Trophoblast cell (in vitro differentiated cells and primary cell): Measurements from ENCODE around the gene CDK10.

ENCODE experiments used
- DNase-seq, 2 donors: peaks; one replicate each; pipeline ENCODE4 v3.0.0-alpha.2; 2016
- H2AFZ ChIP-seq: 2 replicates; pipeline ENCODE4 v1.6.1; 2013; ENCODE audit warnings: low read length, moderate library complexity, mild to moderate bottlenecking; ENCODE audit not compliant: insufficient read depth, poor library complexity
- H2AK5ac ChIP-seq: 2 replicates; pipeline ENCODE4 v1.6.1; 2013; ENCODE audit warnings: mild to moderate bottlenecking, low read length
- H2BK120ac ChIP-seq: 2 replicates; pipeline ENCODE4 v1.6.1; 2013; ENCODE audit warnings: low read length, mild to moderate bottlenecking, moderate library complexity; ENCODE audit not compliant: insufficient read depth, poor library complexity
- H2BK12ac ChIP-seq: 2 replicates; pipeline ENCODE4 v1.6.1; 2013; ENCODE audit warnings: mild to moderate bottlenecking, low read length, moderate library complexity
- H2BK5ac ChIP-seq: 2 replicates; pipeline ENCODE4 v1.6.1; 2013; ENCODE audit warnings: low read length, low read depth, moderate library complexity, mild to moderate bottlenecking; ENCODE audit not compliant: poor library complexity
- H3K14ac ChIP-seq: 2 replicates; pipeline ENCODE4 v1.6.1; 2013; ENCODE audit warnings: mild to moderate bottlenecking, low read length
- H3K18ac ChIP-seq: 2 replicates; pipeline ENCODE4 v1.6.1; 2013; ENCODE audit warnings: mild to moderate bottlenecking, low read length
- H3K23ac ChIP-seq: 2 replicates; pipeline ENCODE4 v1.6.1; 2013; ENCODE audit warnings: low read length
- H3K27ac ChIP-seq: 2 replicates; pipeline ENCODE4 v1.5.1; 2013; ENCODE audit warnings: low read depth, mild to moderate bottlenecking, inconsistent platforms, low read length, moderate library complexity
- H3K27me3 ChIP-seq: 2 replicates; pipeline ENCODE4 v1.6.1; 2013; ENCODE audit warnings: inconsistent platforms, mild to moderate bottlenecking, low read length, moderate library complexity; ENCODE audit not compliant: insufficient read depth
- H3K36me3 ChIP-seq, 2 experiments: 1 replicate in 1 of 2; 2 replicates in 1 of 2; pipeline ENCODE4 v1.6.1; 2013; ENCODE audit warnings: low read length in 2 of 2, mild to moderate bottlenecking in 2 of 2, moderate library complexity in 1 of 2; ENCODE audit not compliant: insufficient read depth in 2 of 2, control insufficient read depth in 1 of 2
- H3K4ac ChIP-seq: 2 replicates; pipeline ENCODE4 v1.6.1; 2013; ENCODE audit warnings: low read depth, mild to moderate bottlenecking, low read length, moderate library complexity
- H3K4me1 ChIP-seq, 2 experiments: 1 replicate in 1 of 2; 2 replicates in 1 of 2; pipeline ENCODE4 v1.6.1; 2013; ENCODE audit warnings: low read length in 2 of 2, mild to moderate bottlenecking in 2 of 2, moderate library complexity in 1 of 2; ENCODE audit not compliant: insufficient read depth in 2 of 2, control insufficient read depth in 1 of 2
- H3K4me2 ChIP-seq: 2 replicates; pipeline ENCODE4 v1.6.1; 2013; ENCODE audit warnings: inconsistent platforms, mild to moderate bottlenecking, low read length, moderate library complexity
- H3K4me3 ChIP-seq: 2 replicates; pipeline ENCODE4 v1.5.1; 2013; ENCODE audit warnings: mild to moderate bottlenecking, low read depth, low read length, inconsistent platforms
- H3K79me1 ChIP-seq: one replicate; pipeline ENCODE4 v1.6.1; 2013; ENCODE audit warnings: low read length
- H3K79me2 ChIP-seq: 2 replicates; pipeline ENCODE4 v1.6.1; 2013; ENCODE audit warnings: low read length, mild to moderate bottlenecking; ENCODE audit not compliant: control insufficient read depth, insufficient read depth, poor library complexity
- H3K9ac ChIP-seq: 2 replicates; pipeline ENCODE4 v1.6.1; 2013; ENCODE audit warnings: mild to moderate bottlenecking, low read length
- H3K9me3 ChIP-seq: 2 replicates; pipeline ENCODE4 v1.6.1; 2013; ENCODE audit warnings: low read depth, mild to moderate bottlenecking, control low read depth, inconsistent platforms, low read length; ENCODE audit not compliant: insufficient read depth
- H4K12ac ChIP-seq: 2 replicates; pipeline ENCODE4 v1.6.1; 2013; ENCODE audit warnings: low read depth, mild to moderate bottlenecking, low read length, moderate library complexity
- H4K8ac ChIP-seq: 2 replicates; pipeline ENCODE4 v1.6.1; 2013; ENCODE audit warnings: low read depth, mild to moderate bottlenecking, low read length, moderate library complexity
- H4K91ac ChIP-seq: one replicate; pipeline ENCODE4 v1.6.1; 2013; ENCODE audit warnings: low read depth, mild to moderate bottlenecking, low read length, moderate library complexity
- WGBS: extraction: QIAGEN DNeasy Blood & Tissue Kit; methylation state at CpG from one replicate; pipeline ENCODE4 v1.1.7; 2013; ENCODE audit warnings: missing lambda C conversion rate; ENCODE audit not compliant: insufficient read length, insufficient coverage; ENCODE audit errors: extremely low coverage; 5-methylcytosine and 5-hydroxymethylcytosine counted together

The CDK10 gene

GRCh38 chr16:89717688-89718505 is 31.4 kb downstream of the CDK10 start:
- Histone ChIP-seq H3K36me3 (peaks cover 4 to 6% of the 10 kb centered on the region in 2 experiments), H3K18ac (no peak overlapping the region), H3K4me1 (peaks cover 8 to 11% of the 10 kb centered on the region in 2 experiments), H4K91ac (no peak overlapping the region), H2BK5ac (no peak overlapping the region), H2BK12ac (no peak overlapping the region), H3K23ac (no peak overlapping the region), H3K27ac (no peak overlapping the region), H3K79me2 (peaks cover 9% of the 10 kb centered on the region), H3K9ac (no peak overlapping the region), H4K8ac (no peak overlapping the region), H2AK5ac (no peak overlapping the region), H2AFZ (no peak overlapping the region), H3K4ac (no peak overlapping the region), H3K9me3 (peaks cover 4% of the 10 kb centered on the region), H4K12ac (no peak overlapping the region), H3K79me1 (peaks cover 14% of the 10 kb centered on the region), H3K4me3 (no peak overlapping the region), H3K4me2 (no peak overlapping the region), H3K14ac (no peak overlapping the region), H3K27me3 (no peaks in the 10 kb centered on the region), H2BK120ac (no peak overlapping the region)
- WGBS: no CpG with 5 or more reads among the region's 24 CpGs
- DNase-seq: no peak

- peaks cover 21 to 23% of the 10 kb centered on the region in 2 experiments for H3K36me3 ChIP-seq
- peaks cover 14% of the 10 kb centered on the region for H3K79me1 ChIP-seq
- H3K4ac ChIP-seq: no peak overlapping the region
- peak overlapping the region; percentile 74 for H3K4me2 ChIP-seq
- peak overlapping the region; percentile 90 for H3K9ac ChIP-seq
- peak overlapping the region; percentile 83 for H3K27ac ChIP-seq
- H4K91ac ChIP-seq: peak overlapping the region; percentile 85
- H4K12ac ChIP-seq: peak overlapping the region; percentile 57
- peak overlapping the region; percentile 93 for H3K14ac ChIP-seq
- peaks cover 5% of the 10 kb centered on the region for H3K9me3 ChIP-seq
- H4K8ac ChIP-seq: peak overlapping the region; percentile 99
- peak overlapping the region; percentile 95 for H3K4me3 ChIP-seq
- peak overlapping the region; percentile 85 for H2AFZ ChIP-seq
- no CpG with 5 or more reads among the region's 29 CpGs for WGBS
- H3K23ac ChIP-seq: no peak overlapping the region
- H3K79me2 ChIP-seq: peaks cover 9% of the 10 kb centered on the region
- peak overlapping the region; percentile 79 for H2BK5ac ChIP-seq
- H3K27me3 ChIP-seq: no peaks in the 10 kb centered on the region
- H3K18ac ChIP-seq: peak overlapping the region; percentile 94
- DNase-seq: no peak
- peak overlapping the region; percentile 83 for H2BK120ac ChIP-seq
- no peak overlapping the region for H2AK5ac ChIP-seq
- no peak overlapping the region for H2BK12ac ChIP-seq
- H3K4me1 ChIP-seq: peaks cover 8 to 13% of the 10 kb centered on the region in 2 experiments
These were observed 34.0 kb downstream of the CDK10 start for GRCh38 chr16:89720551-89720812.

- H3K18ac ChIP-seq: peak within 1 kb of the TSS; percentile 94
- peak within 1 kb of the TSS; percentile 83 for H2BK120ac ChIP-seq
- peak within 1 kb of the TSS; percentile 95 for H3K4me3 ChIP-seq
- H3K4ac ChIP-seq: peak within 1 kb of the TSS; percentile 84
- peak within 1 kb of the TSS; percentile 83 for H3K27ac ChIP-seq
- H3K23ac ChIP-seq: no peak within 1 kb of the TSS
- peak within 1 kb of the TSS; percentile 99 for H4K8ac ChIP-seq
- peak within 1 kb of the TSS; percentile 79 for H2BK5ac ChIP-seq
- WGBS: no CpG with 5 or more reads among the region's 103 CpGs
- no peaks in the 10 kb centered on the region for H3K27me3 ChIP-seq
- H3K79me1 ChIP-seq: peaks cover 14% of the 10 kb centered on the region
- H4K12ac ChIP-seq: peak within 1 kb of the TSS; percentile 95
- peak within 1 kb of the TSS; percentile 85 for H4K91ac ChIP-seq
- H2BK12ac ChIP-seq: no peak within 1 kb of the TSS
- H3K4me2 ChIP-seq: peak within 1 kb of the TSS; percentile 93
- peak within 1 kb of the TSS; percentile 90 for H3K9ac ChIP-seq
- peak within 1 kb of the TSS; percentile 93 for H3K14ac ChIP-seq
- H2AK5ac ChIP-seq: no peak within 1 kb of the TSS
- peaks cover 8 to 13% of the 10 kb centered on the region in 2 experiments for H3K4me1 ChIP-seq
- peak within 1 kb of the TSS; percentile 85 for H2AFZ ChIP-seq
- DNase-seq: peak; percentile 80 to 84
- H3K79me2 ChIP-seq: peaks cover 9% of the 10 kb centered on the region
- H3K36me3 ChIP-seq: peaks cover 21 to 23% of the 10 kb centered on the region in 2 experiments
- peaks cover 5% of the 10 kb centered on the region for H3K9me3 ChIP-seq
These were observed 34.5 kb downstream of the CDK10 start, which contains the start of the genes VPS9D1 and ZNF276 for GRCh38 chr16:89720813-89721545. TSS of gene VPS9D1 (minus strand) at chr16:89720898. CDS start at chr16:89720861, 37 bp downstream. TSS of gene ZNF276 (plus strand) at chr16:89721537. CDS start at chr16:89721641, 104 bp downstream.

- Histone ChIP-seq H3K23ac (no peak overlapping the region), H4K8ac (peak overlapping the region; percentile 84), H3K27ac (peak overlapping the region; percentile 57), H2BK120ac (no peak overlapping the region), H2AFZ (peak overlapping the region; percentile 70), H3K14ac (peak overlapping the region; percentile 59), H3K79me1 (peaks cover 14% of the 10 kb centered on the region), H2AK5ac (no peak overlapping the region), H3K9me3 (peaks cover 5% of the 10 kb centered on the region), H2BK12ac (no peak overlapping the region), H4K12ac (peak overlapping the region; percentile 52), H3K79me2 (peaks cover 9% of the 10 kb centered on the region), H2BK5ac (peak overlapping the region; percentile 38), H3K4me1 (peaks cover 8 to 13% of the 10 kb centered on the region in 2 experiments), H3K36me3 (peaks cover 21 to 23% of the 10 kb centered on the region in 2 experiments), H3K4ac (peak overlapping the region; percentile 40), H3K4me2 (peak overlapping the region; percentile 93), H4K91ac (peak overlapping the region; percentile 85), H3K27me3 (no peaks in the 10 kb centered on the region), H3K4me3 (peak overlapping the region; percentile 95), H3K9ac (peak overlapping the region; percentile 82), H3K18ac (peak overlapping the region; percentile 86)
- peak in 1 of 2 donors; percentile 45 for DNase-seq
- no CpG with 5 or more reads among the region's 112 CpGs for WGBS
These were observed 35.3 kb downstream of the CDK10 start for GRCh38 chr16:89721546-89722391.
